SK-N-SH (cell line): ENCODE measurements around the gene MEGF6. TPM values are rescaled to one million over a fixed set of nuclear protein-coding genes. Genes with fewer than 3 reads are reported as not detected.

ENCODE experiments used
- CTCF ChIA-PET: fragments of 300-600, 350-600 bp; formaldehyde crosslinking; extraction: SDS; loops from one replicate; lab custom pipeline; 2021; lab: Yijun Ruan, JAX
- POLR2A ChIA-PET: fragments of 350-600 bp; sonication (Branson Sonifier 250); formaldehyde crosslinking; extraction: SDS; loops from one replicate; lab custom pipeline; 2020; ENCODE audit warnings: antibody characterized with exemption, inconsistent platforms; lab: Yijun Ruan, JAX
- DNase-seq: peaks from one replicate; pipeline ENCODE4 v3.0.0; 2012
- H2AFZ ChIP-seq: fragments of 200-600 bp; sonication (generic); 2 replicates; pipeline ENCODE4 v1.8.1; 2016; ENCODE audit warnings: antibody characterized with exemption, mild to moderate bottlenecking, low read depth
- H3F3A ChIP-seq: fragments of 200-600 bp; sonication (generic); replicated peaks from 2 replicates; pipeline ENCODE3; 2016; ENCODE audit warnings: antibody characterized with exemption, mild to moderate bottlenecking; ENCODE audit not compliant: insufficient read depth
- H3K27ac ChIP-seq, 2 experiments: fragments of 200-500 bp in 1 of 2; fragments of 200-600 bp in 1 of 2; sonication (Bioruptor generic) in 1 of 2; sonication (generic), shearing (Covaris generic) in 1 of 2; 2 replicates each; pipeline versions ENCODE4 v1.5.1 to v1.6.1; 2014 to 2016; ENCODE audit warnings: low read depth in 2 of 2, inconsistent platforms in 1 of 2, low read length in 1 of 2, mild to moderate bottlenecking in 1 of 2, mixed read lengths in 1 of 2
- H3K27me3 ChIP-seq: fragments of 200-600 bp; sonication (generic), shearing (Covaris generic); 2 replicates; pipeline ENCODE4 v1.6.1; 2016; ENCODE audit warnings: mixed run types; ENCODE audit not compliant: insufficient read depth
- H3K36me3 ChIP-seq, 2 experiments: fragments of 200-500 bp in 1 of 2; fragments of 200-600 bp in 1 of 2; sonication (Bioruptor generic) in 1 of 2; sonication (generic) in 1 of 2; replicated peaks in 1 of 2; 2 replicates each; pipeline versions ENCODE3 to v1.5.1; 2014 to 2016; ENCODE audit warnings: low read length in 1 of 2, mild to moderate bottlenecking in 1 of 2; ENCODE audit not compliant: insufficient read depth in 2 of 2, control insufficient read depth in 1 of 2
- H3K4me1 ChIP-seq, 2 experiments: fragments of 200-500 bp in 1 of 2; fragments of 200-600 bp in 1 of 2; sonication (Bioruptor generic) in 1 of 2; sonication (generic), shearing (Covaris generic) in 1 of 2; 2 replicates each; pipeline versions ENCODE4 v1.5.1 to v1.6.1; 2014 to 2016; ENCODE audit warnings: low read depth in 1 of 2, low read length in 1 of 2, mixed run types in 1 of 2; ENCODE audit not compliant: insufficient read depth in 2 of 2, control insufficient read depth in 1 of 2
- H3K4me2 ChIP-seq: fragments of 200-600 bp; sonication (generic), shearing (Covaris generic); 2 replicates; pipeline ENCODE4 v1.6.1; 2017; ENCODE audit warnings: mixed run types
- H3K4me3 ChIP-seq, 2 experiments: fragments of 200-500 bp in 1 of 2; fragments of 200-600 bp in 1 of 2; sonication (Bioruptor generic) in 1 of 2; sonication (generic), shearing (Covaris generic) in 1 of 2; 2 replicates each; pipeline versions ENCODE4 v1.5.1 to v1.8.1; 2014 to 2016; ENCODE audit warnings: low read depth in 2 of 2, inconsistent platforms in 1 of 2, low read length in 1 of 2, mild to moderate bottlenecking in 1 of 2, mixed read lengths in 1 of 2, moderate library complexity in 1 of 2
- H3K79me2 ChIP-seq: fragments of 200-600 bp; sonication (generic); 2 replicates; pipeline ENCODE4 v1.8.1; 2017; ENCODE audit warnings: mild to moderate bottlenecking; ENCODE audit not compliant: insufficient read depth
- H3K9ac ChIP-seq: fragments of 200-600 bp; sonication (generic); 2 replicates; pipeline ENCODE4 v1.6.1; 2017; ENCODE audit warnings: mixed run types
- H3K9me2 ChIP-seq: fragments of 200-600 bp; sonication (generic); 2 replicates; pipeline ENCODE4 v1.6.1; 2017; ENCODE audit warnings: mixed run types
- H3K9me3 ChIP-seq: fragments of 200-600 bp; sonication (generic); 2 replicates; pipeline ENCODE4 v1.6.1; 2017; ENCODE audit warnings: mixed run types, mild to moderate bottlenecking, moderate library complexity
- H4K20me1 ChIP-seq: fragments of 200-600 bp; sonication (generic); 2 replicates; pipeline ENCODE4 v1.6.1; 2017; ENCODE audit warnings: mild to moderate bottlenecking, mixed run types; ENCODE audit not compliant: insufficient read depth
- EZH2phosphoT487 ChIP-seq: fragments of 200-600 bp; sonication (generic); IDR thresholded peaks from 2 replicates; pipeline ENCODE4 v1.6.1; 2017; ENCODE audit warnings: low read depth, mixed run types, mild to moderate bottlenecking, antibody characterized with exemption, moderate library complexity, borderline replicate concordance
- FOSL2 ChIP-seq: IDR thresholded peaks from 2 replicates; pipeline ENCODE4 v1.4.0; 2012; ENCODE audit warnings: low read depth, mild to moderate bottlenecking, moderate library complexity, borderline replicate concordance
- FOXJ3 ChIP-seq: sonication (generic); formaldehyde crosslinking; IDR thresholded peaks from 2 replicates; pipeline ENCODE4 v1.5.1; 2020; ENCODE audit warnings: mild to moderate bottlenecking, missing genetic modification reagents
- IRF3 ChIP-seq: fragments of 150-350 bp; IDR thresholded peaks from 2 replicates; pipeline ENCODE4 v1.6.1; 2016; ENCODE audit warnings: mild to moderate bottlenecking, low read depth, low read length
- MXI1 ChIP-seq: IDR thresholded peaks from 2 replicates; pipeline ENCODE4 v1.6.1; 2012; ENCODE audit warnings: mild to moderate bottlenecking, low read depth, low read length, improper control_type of control experiment
- PBX3 ChIP-seq: IDR thresholded peaks from 2 replicates; pipeline ENCODE4; 2012
- RAD21 ChIP-seq: IDR thresholded peaks from 2 replicates; pipeline ENCODE4 v1.6.1; 2012; ENCODE audit warnings: mild to moderate bottlenecking, low read length
- RFX5 ChIP-seq: IDR thresholded peaks from 2 replicates; pipeline ENCODE4 v1.6.1; 2012; ENCODE audit warnings: mild to moderate bottlenecking, improper control_type of control experiment, low read length
- RXRA ChIP-seq: IDR thresholded peaks from 2 replicates; pipeline ENCODE4 v1.4.0; 2012; ENCODE audit warnings: low read depth, mild to moderate bottlenecking, borderline replicate concordance
- SIN3A ChIP-seq: IDR thresholded peaks from 2 replicates; pipeline ENCODE4 v1.6.1; 2012; ENCODE audit warnings: low read depth, mild to moderate bottlenecking, low read length, moderate library complexity, borderline replicate concordance
- SMC3 ChIP-seq: IDR thresholded peaks from 2 replicates; pipeline ENCODE4 v1.6.1; 2012; ENCODE audit warnings: low read depth, low read length, improper control_type of control experiment
- TAF1 ChIP-seq: IDR thresholded peaks from 2 replicates; pipeline ENCODE4 v1.6.1; 2012; ENCODE audit warnings: low read depth, mild to moderate bottlenecking, low read length, moderate library complexity, borderline replicate concordance
- TEAD4 ChIP-seq: IDR thresholded peaks from 2 replicates; pipeline ENCODE4 v1.4.0; 2012; ENCODE audit warnings: mild to moderate bottlenecking, borderline replicate concordance; ENCODE audit not compliant: insufficient read depth
- USF2 ChIP-seq: fragments of 150-350 bp; IDR thresholded peaks from 2 replicates; pipeline ENCODE4 v1.6.1; 2017; ENCODE audit warnings: antibody characterized with exemption, low read length, low read depth, borderline replicate concordance
- ZBTB33 ChIP-seq: IDR thresholded peaks from 2 replicates; pipeline ENCODE4 v1.4.0; 2012; ENCODE audit warnings: low read depth, borderline replicate concordance
- WGBS: methylation state at CpG from one replicate; pipeline ENCODE4 v1.1.6; 2017; ENCODE audit warnings: low lambda C conversion rate; 5-methylcytosine and 5-hydroxymethylcytosine counted together
- polyA plus RNA-seq, 3 experiments: library from polyadenylated mRNA; depleted of rRNA; stranded (reverse); fragments of >200 nt; gene quantifications; 2 replicates each; pipeline ENCODE4 v1.2.3, GENCODE V29; 2012

The MEGF6 gene
- polyA plus RNA-seq, 1 of the 3 experiments (the other 2 are of a cell fraction) = 7.6 TPM

GRCh38 chr1:3544040-3544977 lies 67.0 kb downstream of the MEGF6 start:
- H3K79me2 ChIP-seq = no peaks in the 10 kb centered on the region
- no peaks in the 10 kb centered on the region for H3K36me3 ChIP-seq
- H3K4me2 ChIP-seq = no peak overlapping the region
- no peak overlapping the region for H2AFZ ChIP-seq
- 80% methylated on average over 7 of the region's 33 CpGs for WGBS
- H4K20me1 ChIP-seq = no peaks in the 10 kb centered on the region
- TF ChIP-seq FOXJ3 (CRISPR knock-in tag) (no peak), TAF1 (no peak), IRF3 (no peak), MXI1 (no peak), USF2 (no peak)
- DNase-seq = no peak
- H3K9me3 ChIP-seq = no peaks in the 10 kb centered on the region
- no peaks in the 10 kb centered on the region for H3K9me2 ChIP-seq
- peaks cover 0 to 68% of the 10 kb centered on the region in 2 experiments; a peak in 1 of 4 replicates for H3K4me1 ChIP-seq
- H3K4me3 ChIP-seq = no peak overlapping the region
- H3K27me3 ChIP-seq = no peaks in the 10 kb centered on the region
- H3K9ac ChIP-seq = no peak overlapping the region
- POLR2A ChIA-PET = no interaction called here
- H3K27ac ChIP-seq = peak overlapping the region in 1 of 2 experiments; percentile 75; a peak in 1 of 4 replicates
- CTCF ChIA-PET = interaction anchor here (0.7 to 2.3 kb wide), 6 partner anchors 15 to 91 kb away, joined by 3 to 9 read pairs (median 6); no protein-coding TSS in a partner anchor
- H3F3A ChIP-seq = no peaks in the 10 kb centered on the region

- Histone ChIP-seq H4K20me1 (no peaks in the 10 kb centered on the region), H3K9me2 (no peaks in the 10 kb centered on the region), H3K4me3 (no peak overlapping the region), H2AFZ (no peak overlapping the region), H3K27me3 (no peaks in the 10 kb centered on the region), H3K9ac (peak overlapping the region; percentile 39; the same call in 1 of the 2 replicates), H3F3A (no peaks in the 10 kb centered on the region), H3K4me2 (no peak overlapping the region; the same call in 1 of the 2 replicates), H3K36me3 (no peaks in the 10 kb centered on the region), H3K79me2 (no peaks in the 10 kb centered on the region), H3K9me3 (no peaks in the 10 kb centered on the region), H3K4me1 (peaks cover 0 to 73% of the 10 kb centered on the region in 2 experiments; a peak in 1 of 4 replicates), H3K27ac (peak overlapping the region; percentile 50 to 75; a peak in 3 of 4 replicates)
- peak; percentile 61 for DNase-seq
- ChIA-PET POLR2A (no interaction called here), CTCF (interaction anchor here (0.8 to 2.2 kb wide), 9 partner anchors 8 to 90 kb away, joined by 3 to 10 read pairs (median 3); no protein-coding TSS in a partner anchor)
- WGBS = 63% methylated on average over 19 of the region's 49 CpGs
- TF ChIP-seq FOSL2 = no peak; the same call in 1 of the 2 replicates
- no peak for TF ChIP-seq RAD21
- TF ChIP-seq PBX3 = no peak
- TF ChIP-seq SMC3 = no peak
- no peak for TF ChIP-seq EZH2phosphoT487
- no peak for TF ChIP-seq IRF3
- TF ChIP-seq SIN3A = no peak
- TF ChIP-seq RFX5 = no peak
- 0 out of 2 replicates have a peak, but pooled peaks have one; percentile 37 for TF ChIP-seq TEAD4
- peak; percentile 33; the same call in 1 of the 2 replicates for TF ChIP-seq RXRA
- TF ChIP-seq ZBTB33 = no peak
Measured at GRCh38 chr1:3543076-3544039, 68.0 kb downstream of the MEGF6 start.
